K562 (cell line): ENCODE data around the gene ERCC1. TPM values are rescaled to one million over a fixed set of nuclear protein-coding genes. Genes with fewer than 3 reads are reported as not detected.

Experiments
- ATF1 ChIP-seq, 2 experiments: fragments of 450-650 bp in 1 of 2; IDR thresholded peaks; 2 replicates each; pipeline ENCODE4 v1.6.1; 2016; ENCODE audit warnings: missing compliant biosample characterization in 1 of 2, missing genetic modification characterization in 1 of 2
- ATF4 ChIP-seq: fragments of 450-650 bp; formaldehyde crosslinking; IDR thresholded peaks from 2 replicates; pipeline ENCODE4 v1.4.0; 2022; ENCODE audit warnings: mild to moderate bottlenecking, moderate library complexity
- ELF1 ChIP-seq: fragments of 200-800 bp; sonication (Bioruptor generic); IDR thresholded peaks from 2 replicates; pipeline ENCODE4 v1.6.1; 2016; ENCODE audit warnings: missing genetic modification characterization, missing compliant biosample characterization
- FOXM1 ChIP-seq, 2 experiments: fragments of 450-650 bp in 1 of 2; sonication (generic) in 1 of 2; formaldehyde crosslinking in 1 of 2; IDR thresholded peaks; 2 replicates each; pipeline versions ENCODE4 v1.6.1 to v1.9.0; 2017 to 2022; ENCODE audit warnings: low read depth in 2 of 2, mild to moderate bottlenecking in 2 of 2, missing genetic modification reagents in 1 of 2, moderate library complexity in 1 of 2
- FOXP1 ChIP-seq: sonication (generic); formaldehyde crosslinking; IDR thresholded peaks from 2 replicates; pipeline ENCODE4 v1.8.0; 2022; ENCODE audit warnings: mild to moderate bottlenecking, missing genetic modification reagents
- GTF2F1 ChIP-seq: IDR thresholded peaks from 2 replicates; pipeline ENCODE4 v1.6.1; 2011; ENCODE audit warnings: low read depth, low read length, improper control_type of control experiment
- KLF16 ChIP-seq: IDR thresholded peaks from 2 replicates; pipeline ENCODE4 v1.6.1; 2016; ENCODE audit warnings: antibody characterized with exemption
- MTA2 ChIP-seq: fragments of 450-650 bp; IDR thresholded peaks from 2 replicates; pipeline ENCODE4 v1.6.1; 2016; ENCODE audit warnings: low read depth
- NBN ChIP-seq: fragments of 450-650 bp; IDR thresholded peaks from 2 replicates; pipeline ENCODE4 v1.6.1; 2016; ENCODE audit warnings: low read depth, mild to moderate bottlenecking
- PCBP2 ChIP-seq: fragments of 200-400 bp; formaldehyde crosslinking; IDR thresholded peaks from 2 replicates; pipeline ENCODE4 v1.6.1; 2018; ENCODE audit warnings: low read length, low read depth, mild to moderate bottlenecking, moderate library complexity; ENCODE audit not compliant: poor library complexity, severe bottlenecking
- RAD21 ChIP-seq, 2 experiments: fragments of 250-450 bp in 1 of 2; fragments of 450-650 bp in 1 of 2; sonication (Bioruptor Pico) in 1 of 2; formaldehyde crosslinking in 1 of 2; IDR thresholded peaks in 1 of 2; conservative IDR thresholded peaks in 1 of 2; 2 replicates each; pipeline versions ENCODE4 v1.4.0 to v1.8.0; 2020 to 2022; ENCODE audit warnings: mild to moderate bottlenecking in 2 of 2, moderate library complexity in 1 of 2
- RB1 ChIP-seq: fragments of 450-650 bp; IDR thresholded peaks from 2 replicates; pipeline ENCODE4 v1.6.1; 2017; ENCODE audit warnings: low read depth, mild to moderate bottlenecking
- SMAD1 ChIP-seq: fragments of 150-350 bp; IDR thresholded peaks from 2 replicates; pipeline ENCODE4 v1.6.1; 2014; ENCODE audit warnings: low read length, low read depth; ENCODE audit not compliant: partially characterized antibody
- SMARCE1 ChIP-seq: fragments of 450-650 bp; IDR thresholded peaks from 2 replicates; pipeline ENCODE4 v1.7.1; 2016; ENCODE audit warnings: mild to moderate bottlenecking
- TFAP4 ChIP-seq: sonication (generic); formaldehyde crosslinking; IDR thresholded peaks from 2 replicates; pipeline ENCODE4 v1.8.0; 2022; ENCODE audit warnings: missing genetic modification reagents, mild to moderate bottlenecking, moderate library complexity, borderline replicate concordance
- ZFPM2 ChIP-seq: fragments of 250-450 bp; sonication (Bioruptor Pico); IDR thresholded peaks from 2 replicates; pipeline ENCODE4 v1.5.1; 2022; ENCODE audit warnings: mild to moderate bottlenecking
- ZNF561 ChIP-seq: fragments of 450-650 bp; formaldehyde crosslinking; conservative IDR thresholded peaks from 2 replicates; pipeline ENCODE4 v1.4.0; 2020; ENCODE audit warnings: mild to moderate bottlenecking, moderate library complexity
- ZNF609 ChIP-seq: sonication (generic); formaldehyde crosslinking; IDR thresholded peaks from 2 replicates; pipeline ENCODE4 v1.8.1; 2023; ENCODE audit warnings: missing genetic modification reagents, mild to moderate bottlenecking, borderline replicate concordance
- polyA plus RNA-seq, 8 experiments: library from polyadenylated mRNA; depleted of rRNA in 4 of 8; stranded (reverse) in 5 of 8; unstranded in 3 of 8; fragments of >200 nt; fragmentation: Nextera tagmentation in 2 of 8; fragmentation: Illumina TruSeq in 1 of 8; extraction: Ambion mirVana in 2 of 8; extraction: Trizol in 1 of 8; gene quantifications; 2 replicates each; pipeline versions ENCODE4 v1.2.1 to v1.2.3, GENCODE V29; 2011 to 2014; ENCODE audit warnings: inconsistent platforms in 1 of 8, missing spikeins in 1 of 8
- total RNA-seq, 7 experiments: library from RNA; depleted of rRNA in 6 of 7; stranded (reverse); fragments of >200 nt in 6 of 7; fragmentation: Illumina TruSeq in 2 of 7; extraction: Trizol in 2 of 7; gene quantifications; 2 replicates each; pipeline versions ENCODE4 v1.2.1 to v1.2.3, GENCODE V29; 2011 to 2021; ENCODE audit warnings: low replicate concordance in 1 of 7
- TF ChIP-seq, protein P1 (sequence below): fragments of 250-450 bp; sonication (Bioruptor Pico); IDR thresholded peaks from 2 replicates; pipeline ENCODE4 v1.5.0; 2022; ENCODE audit warnings: mild to moderate bottlenecking

Gene ERCC1
- total and polyA plus RNA-seq, 9 of the 15 experiments (the other 6 are each of a cell fraction or from before 2014, with no cell fraction given): 9.3 to 92.6 (median 60.0) TPM

DNA sequence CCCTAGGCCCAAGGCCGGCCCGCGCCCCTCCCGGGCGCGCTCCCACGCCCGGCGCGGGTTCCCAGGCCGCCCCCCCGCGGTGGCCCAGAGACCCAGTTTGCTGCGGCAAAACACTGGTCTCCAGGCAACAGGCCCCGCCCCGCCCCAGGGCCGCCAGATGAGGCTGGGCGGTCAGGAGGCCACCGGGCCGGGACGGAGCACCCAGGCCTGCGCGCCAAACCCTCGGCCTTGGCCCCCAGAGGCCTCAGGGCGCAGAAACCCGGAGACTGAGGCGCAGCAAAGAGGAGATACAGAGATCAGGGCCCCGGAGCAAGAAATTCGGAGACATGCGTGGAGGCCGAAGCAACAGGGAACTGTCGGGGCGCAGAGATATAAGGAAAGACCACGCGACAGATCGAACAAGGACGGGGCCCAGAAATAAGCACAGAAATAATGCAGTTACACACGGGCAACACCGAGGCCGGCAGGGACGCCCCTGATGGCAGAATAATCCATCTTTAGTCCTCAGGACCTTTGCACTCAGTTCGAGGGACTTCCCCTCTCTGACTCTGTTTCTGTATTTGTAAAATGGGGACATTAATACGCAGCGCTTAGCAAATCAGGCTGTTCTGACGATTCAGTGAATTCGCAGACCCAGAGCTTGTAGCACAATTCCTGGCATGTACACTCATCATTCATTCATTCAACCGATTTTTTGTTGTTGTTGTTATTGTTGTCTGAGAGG, 20.8 kb upstream of the ERCC1 start (continued):
- TF ChIP-seq ATF4 (no peak), TFAP4 (peak; percentile 81; the same call in 1 of the 2 replicates), PCBP2 (no peak), KLF16 (no peak), GTF2F1 (no peak), ZNF561 (CRISPR knock-in tag) (no peak), ATF1 (CRISPR knock-in tag; IDR thresholded peaks at IDR 0.05) (no peak), ATF1 (tag; IDR thresholded peaks at IDR 0.05) (peak; percentile 2; the same call in 1 of the 2 replicates), MTA2 (no peak), SMARCE1 (peak; percentile 20; the same call in 1 of the 2 replicates), RAD21 (CRISPR knock-in tag; conservative IDR thresholded peaks at IDR 0.05 in 1 of 2, IDR thresholded peaks at IDR 0.05 in 1 of 2) (peak in 1 of 2 experiments; percentile 13; a peak in 1 of 4 replicates), RB1 (peak; percentile 89), ELF1 (tag) (no peak), FOXM1 (IDR thresholded peaks at IDR 0.05; ENCODE audit: low read depth) (no peak), FOXM1 (CRISPR knock-in tag; IDR thresholded peaks at IDR 0.05; ENCODE audit: low read depth) (no peak), FOXP1 (CRISPR knock-in tag) (no peak), ZFPM2 (CRISPR knock-in tag) (no peak), NBN (no peak), SMAD1 (no peak), ZNF609 (CRISPR knock-in tag) (no peak)
- TF ChIP-seq, protein P1, sequence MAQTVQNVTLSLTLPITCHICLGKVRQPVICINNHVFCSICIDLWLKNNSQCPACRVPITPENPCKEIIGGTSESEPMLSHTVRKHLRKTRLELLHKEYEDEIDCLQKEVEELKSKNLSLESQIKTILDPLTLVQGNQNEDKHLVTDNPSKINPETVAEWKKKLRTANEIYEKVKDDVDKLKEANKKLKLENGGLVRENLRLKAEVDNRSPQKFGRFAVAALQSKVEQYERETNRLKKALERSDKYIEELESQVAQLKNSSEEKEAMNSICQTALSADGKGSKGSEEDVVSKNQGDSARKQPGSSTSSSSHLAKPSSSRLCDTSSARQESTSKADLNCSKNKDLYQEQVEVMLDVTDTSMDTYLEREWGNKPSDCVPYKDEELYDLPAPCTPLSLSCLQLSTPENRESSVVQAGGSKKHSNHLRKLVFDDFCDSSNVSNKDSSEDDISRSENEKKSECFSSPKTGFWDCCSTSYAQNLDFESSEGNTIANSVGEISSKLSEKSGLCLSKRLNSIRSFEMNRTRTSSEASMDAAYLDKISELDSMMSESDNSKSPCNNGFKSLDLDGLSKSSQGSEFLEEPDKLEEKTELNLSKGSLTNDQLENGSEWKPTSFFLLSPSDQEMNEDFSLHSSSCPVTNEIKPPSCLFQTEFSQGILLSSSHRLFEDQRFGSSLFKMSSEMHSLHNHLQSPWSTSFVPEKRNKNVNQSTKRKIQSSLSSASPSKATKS (CRISPR knock-in tag): no peak
